KMS-11 (cell line): ENCODE data around the gene FAAP100.

Experiments
- H2AFZ ChIP-seq: fragments of 200-600 bp; sonication (generic); 2 replicates; pipeline ENCODE4 v1.6.1; 2016; ENCODE audit warnings: antibody characterized with exemption, mixed run types, low read depth
- H3K27ac ChIP-seq: fragments of 200-600 bp; sonication (generic); 2 replicates; pipeline ENCODE4 v1.6.1; 2016; ENCODE audit warnings: mild to moderate bottlenecking, mixed run types
- H3K27me3 ChIP-seq: fragments of 200-600 bp; sonication (generic); 2 replicates; pipeline ENCODE4 v1.6.1; 2017; ENCODE audit warnings: mild to moderate bottlenecking, low read depth, mixed run types, moderate library complexity; ENCODE audit not compliant: insufficient read depth
- H3K36me3 ChIP-seq: fragments of 200-600 bp; sonication (generic); 2 replicates; pipeline ENCODE4 v1.6.1; 2017; ENCODE audit warnings: mild to moderate bottlenecking, mixed run types; ENCODE audit not compliant: insufficient read depth
- H3K4me1 ChIP-seq: fragments of 200-600 bp; sonication (generic); 2 replicates; pipeline ENCODE4 v1.6.1; 2016; ENCODE audit warnings: mild to moderate bottlenecking, low read depth, mixed run types; ENCODE audit not compliant: poor library complexity, severe bottlenecking
- H3K4me2 ChIP-seq: fragments of 200-600 bp; sonication (generic); 2 replicates; pipeline ENCODE4 v1.7.0; 2016; ENCODE audit warnings: mild to moderate bottlenecking, mixed run types
- H3K4me3 ChIP-seq: fragments of 200-600 bp; sonication (generic); IDR thresholded peaks from 2 replicates; pipeline ENCODE4 v1.6.1; 2017; ENCODE audit warnings: low read depth, low read length, mixed read lengths; ENCODE audit not compliant: insufficient read depth
- H3K79me2 ChIP-seq: fragments of 200-600 bp; sonication (generic); 2 replicates; pipeline ENCODE4 v1.6.1; 2016; ENCODE audit warnings: low read depth, mixed run types; ENCODE audit not compliant: insufficient read depth
- H3K9ac ChIP-seq: fragments of 200-600 bp; sonication (generic); 2 replicates; pipeline ENCODE4 v1.6.1; 2016; ENCODE audit warnings: mild to moderate bottlenecking, mixed run types
- H4K20me1 ChIP-seq: fragments of 200-600 bp; sonication (generic); 2 replicates; pipeline ENCODE4 v1.6.1; 2016; ENCODE audit warnings: mild to moderate bottlenecking, mixed run types; ENCODE audit not compliant: insufficient read depth
- CTCF ChIP-seq: fragments of 200-600 bp; sonication (generic); conservative IDR thresholded peaks from 2 replicates; pipeline ENCODE4 v1.6.1; 2017; ENCODE audit warnings: low read depth, mild to moderate bottlenecking, antibody characterized with exemption, low read length, moderate library complexity, mixed read lengths

The FAAP100 gene

GRCh38 chr17:81524039-81524864 lies 27.9 kb downstream of the FAAP100 start:
- Histone ChIP-seq H3K4me1 (no peaks in the 10 kb centered on the region), H3K79me2 (no peaks in the 10 kb centered on the region), H3K27ac (no peak overlapping the region), H3K36me3 (no peaks in the 10 kb centered on the region), H3K4me3 (no peak overlapping the region), H2AFZ (no peak overlapping the region), H3K4me2 (no peak overlapping the region), H4K20me1 (no peaks in the 10 kb centered on the region), H3K9ac (no peak overlapping the region), H3K27me3 (peaks cover 65% of the 10 kb centered on the region)
- no peak for TF ChIP-seq CTCF

GRCh38 chr17:81523402-81524038 lies 28.6 kb downstream of the FAAP100 start:
- Histone ChIP-seq H3K36me3 (no peaks in the 10 kb centered on the region), H3K27me3 (peaks cover 58% of the 10 kb centered on the region), H3K79me2 (no peaks in the 10 kb centered on the region), H4K20me1 (no peaks in the 10 kb centered on the region), H3K4me1 (no peaks in the 10 kb centered on the region), H3K9ac (no peak overlapping the region), H3K27ac (no peak overlapping the region), H3K4me2 (no peak overlapping the region), H3K4me3 (no peak overlapping the region), H2AFZ (no peak overlapping the region)
- TF ChIP-seq CTCF: no peak

- no peaks in the 10 kb centered on the region for H3K79me2 ChIP-seq
- no peaks in the 10 kb centered on the region for H3K36me3 ChIP-seq
- H3K27ac ChIP-seq: no peak overlapping the region
- H3K4me3 ChIP-seq: no peak overlapping the region
- no peak overlapping the region for H3K4me2 ChIP-seq
- H3K9ac ChIP-seq: no peak overlapping the region
- H3K4me1 ChIP-seq: no peaks in the 10 kb centered on the region
- H4K20me1 ChIP-seq: no peaks in the 10 kb centered on the region
- TF ChIP-seq CTCF: no peak
- H3K27me3 ChIP-seq: peaks cover 50% of the 10 kb centered on the region
- no peak overlapping the region for H2AFZ ChIP-seq
Observed at GRCh38 chr17:81522491-81523401, 29.4 kb downstream of the FAAP100 start.

GRCh38 chr17:81520021-81520901 lies 31.9 kb downstream of the FAAP100 start:
- Histone ChIP-seq H2AFZ (no peak overlapping the region), H3K4me1 (peaks cover 7% of the 10 kb centered on the region), H3K27me3 (peaks cover 25% of the 10 kb centered on the region; the same call in 1 of the 2 replicates), H4K20me1 (no peaks in the 10 kb centered on the region), H3K4me3 (no peak overlapping the region), H3K79me2 (no peaks in the 10 kb centered on the region; the same call in 1 of the 2 replicates), H3K4me2 (no peak overlapping the region), H3K27ac (no peak overlapping the region), H3K9ac (no peak overlapping the region), H3K36me3 (no peaks in the 10 kb centered on the region)
- TF ChIP-seq CTCF: no peak
